ENCODE results near the gene SKIDA1. TPM values are rescaled to one million over a fixed set of nuclear protein-coding genes. Genes with fewer than 3 reads are reported as not detected.
A peak's percentile ranks its signal among the peaks of the same experiment; 100 is the strongest.

SKIDA1 gene
- total RNA-seq, 1 experiment from 2014 or later, result 5.0 TPM

DNA sequence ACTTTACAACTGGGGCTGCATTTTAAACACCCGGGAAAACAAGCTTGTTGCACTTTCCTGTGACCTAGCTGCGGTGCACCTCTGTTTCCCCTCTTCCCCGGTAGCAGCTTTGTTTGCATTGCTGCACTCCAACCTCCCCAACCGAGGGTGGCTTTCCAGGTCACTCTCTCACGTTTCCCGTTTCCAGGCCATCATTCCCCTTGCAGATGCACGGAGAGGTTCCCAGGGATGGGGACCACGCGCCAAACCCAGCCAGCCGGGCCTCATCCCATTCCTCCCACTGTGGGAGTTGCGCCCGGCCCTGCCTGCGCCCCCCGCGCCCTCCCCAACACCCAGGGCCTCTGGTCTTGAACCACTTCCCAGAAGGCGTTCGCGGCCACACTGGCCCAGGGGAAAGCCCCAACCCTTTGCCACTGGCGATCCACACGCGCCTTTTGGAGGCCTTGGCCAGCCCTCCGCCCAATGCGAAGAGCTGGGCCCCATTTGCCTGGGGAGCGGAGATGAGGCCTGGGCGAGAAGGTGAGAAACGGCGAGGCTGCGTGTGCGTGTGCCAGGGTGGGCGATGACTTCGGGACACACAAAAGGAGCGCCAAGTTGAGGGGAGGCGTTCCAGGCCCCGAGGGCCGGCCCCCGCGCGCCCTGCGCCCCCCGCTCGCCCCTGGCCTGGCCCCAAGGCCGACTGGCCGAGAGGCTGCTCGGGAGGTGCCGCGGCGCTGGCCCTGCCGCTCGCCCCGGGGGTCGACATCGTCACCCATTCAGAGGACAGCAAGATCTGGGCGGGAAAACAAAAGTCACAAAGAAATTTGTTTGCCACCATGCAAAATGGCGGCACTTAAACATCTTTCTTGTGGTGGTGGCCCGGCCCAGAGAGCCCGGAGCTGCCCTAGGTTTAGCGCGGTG is 15.9 kb downstream of the SKIDA1 start:
- in situ Hi-C loops (cut with HindIII; ENCODE audit: low pct_unique_long_range_greater_than_20kb, low sequenced_read_pairs), result no loop called here
- DNase-seq (ENCODE audit: low read depth), result no peak

- in situ Hi-C loops (cut with HindIII; ENCODE audit: low pct_unique_long_range_greater_than_20kb, low sequenced_read_pairs), result no loop called here
- DNase-seq (ENCODE audit: low read depth), result no peak
Observed at GRCh38 chr10:21508706-21509331, 16.7 kb downstream of the SKIDA1 start.

DNA sequence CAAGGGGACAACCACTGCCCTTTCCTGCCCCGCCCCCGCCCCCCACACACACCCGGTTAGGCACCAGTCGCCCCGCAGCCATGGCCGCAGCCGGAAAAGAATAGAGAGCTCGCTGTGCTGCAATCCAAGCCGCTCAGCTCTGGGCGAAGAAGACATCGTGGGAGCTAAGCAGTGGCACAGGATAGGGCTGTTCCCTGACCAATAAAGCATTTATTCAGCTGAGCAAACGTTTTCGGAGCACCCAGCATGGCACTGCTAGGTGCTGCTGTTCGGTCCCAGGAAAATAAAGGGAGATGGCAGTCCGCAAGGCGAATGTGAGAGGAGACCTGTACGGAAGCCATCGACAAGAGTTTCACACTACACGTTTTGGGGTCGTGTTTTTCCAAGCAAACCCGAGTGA is 18.3 kb downstream of the SKIDA1 start:
- in situ Hi-C loops (cut with HindIII; ENCODE audit: low pct_unique_long_range_greater_than_20kb, low sequenced_read_pairs), result no loop called here
- no peak for DNase-seq (ENCODE audit: low read depth)

- no peak for DNase-seq (ENCODE audit: low read depth)
- in situ Hi-C loops (cut with HindIII; ENCODE audit: low pct_unique_long_range_greater_than_20kb, low sequenced_read_pairs), result no loop called here
Observed at GRCh38 chr10:21506351-21506750, 19.1 kb downstream of the SKIDA1 start.

- DNase-seq (ENCODE audit: low read depth), result no peak
- in situ Hi-C loops (cut with HindIII; ENCODE audit: low pct_unique_long_range_greater_than_20kb, low sequenced_read_pairs), result no loop called here
Observed at GRCh38 chr10:21505711-21506278, 19.7 kb downstream of the SKIDA1 start.

GRCh38 chr10:21503542-21503941 is 21.9 kb downstream of the SKIDA1 start:
- no peak for DNase-seq (ENCODE audit: low read depth)
- in situ Hi-C loops (cut with HindIII; ENCODE audit: low pct_unique_long_range_greater_than_20kb, low sequenced_read_pairs), result no loop called here

GRCh38 chr10:21502348-21502740 is 23.1 kb downstream of the SKIDA1 start:
- in situ Hi-C loops (cut with HindIII; ENCODE audit: low pct_unique_long_range_greater_than_20kb, low sequenced_read_pairs), result no loop called here
- no peak for DNase-seq (ENCODE audit: low read depth)

DNA sequence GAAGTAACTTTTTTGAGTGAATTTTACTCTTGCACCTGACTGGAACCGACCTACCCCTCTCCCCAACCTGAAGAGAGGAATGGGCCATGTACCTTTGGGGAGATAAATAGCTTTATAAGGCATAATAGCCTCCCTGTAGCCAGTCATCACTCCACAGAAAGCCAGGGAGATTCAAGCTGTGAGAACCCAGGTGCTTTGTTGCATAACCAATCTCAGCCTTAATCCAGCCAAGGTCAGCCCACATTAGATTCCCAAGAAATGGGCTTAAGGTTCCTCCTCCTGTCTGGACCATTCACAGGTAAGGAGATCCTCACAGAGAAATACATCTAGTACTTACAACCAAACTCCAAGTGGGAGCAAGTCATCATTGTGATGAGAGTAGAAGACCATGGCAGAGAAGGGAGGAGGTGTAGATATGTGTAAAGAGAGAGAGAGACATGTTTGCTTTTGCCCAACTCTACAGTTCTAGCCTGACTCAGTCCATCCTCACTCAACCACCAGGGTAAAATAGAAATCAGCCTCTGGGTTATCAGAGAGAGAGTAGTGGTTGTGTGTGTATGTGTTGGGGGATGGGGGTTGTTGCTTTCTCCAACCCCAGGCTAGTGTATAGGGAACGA is 23.6 kb downstream of the SKIDA1 start:
- in situ Hi-C loops (cut with HindIII; ENCODE audit: low pct_unique_long_range_greater_than_20kb, low sequenced_read_pairs), result no loop called here
- DNase-seq (ENCODE audit: low read depth), result no peak

DNA sequence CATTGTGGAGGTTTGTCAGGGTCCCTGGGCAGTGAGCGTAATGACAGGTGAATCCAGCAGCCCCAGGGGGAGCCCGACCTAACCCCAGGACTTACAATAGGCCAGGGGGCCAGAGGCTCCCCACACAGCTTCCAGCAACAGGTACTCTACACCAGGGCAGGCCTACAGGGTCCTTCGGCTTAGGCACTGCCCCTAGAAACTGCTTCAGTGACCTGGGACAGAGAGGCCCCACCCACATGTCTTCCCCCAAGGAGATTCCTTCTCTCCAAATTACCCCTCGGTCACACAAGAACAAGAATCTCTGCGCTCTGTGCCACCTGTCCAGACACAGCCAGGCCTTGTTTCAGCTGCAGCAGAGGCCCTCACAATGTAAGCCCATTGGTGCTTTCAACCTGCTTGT is 24.4 kb downstream of the SKIDA1 start:
- in situ Hi-C loops (cut with HindIII; ENCODE audit: low pct_unique_long_range_greater_than_20kb, low sequenced_read_pairs), result no loop called here
- no peak for DNase-seq (ENCODE audit: low read depth)

DNA sequence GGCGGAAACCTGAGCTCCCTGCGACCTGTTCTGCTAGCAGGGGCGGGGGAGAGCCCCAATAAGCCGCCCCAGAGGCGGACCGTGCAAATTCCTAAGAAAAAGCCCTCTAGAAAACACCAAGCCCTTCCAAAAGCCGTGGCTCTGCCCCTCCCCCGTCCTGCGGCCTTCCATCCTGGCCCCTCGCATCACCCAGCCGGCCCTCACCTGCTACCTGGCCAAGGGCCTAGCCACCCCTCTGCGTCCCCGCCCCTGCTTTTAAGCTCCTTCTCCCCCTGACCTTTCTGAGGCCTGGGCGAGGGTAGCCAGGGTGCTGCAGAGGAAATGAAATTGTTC is 24.9 kb downstream of the SKIDA1 start:
- in situ Hi-C loops (cut with HindIII; ENCODE audit: low pct_unique_long_range_greater_than_20kb, low sequenced_read_pairs), result no loop called here
- no peak for DNase-seq (ENCODE audit: low read depth)

GRCh38 chr10:21499701-21500577 is 25.5 kb downstream of the SKIDA1 start:
- in situ Hi-C loops (cut with HindIII; ENCODE audit: low pct_unique_long_range_greater_than_20kb, low sequenced_read_pairs), result no loop called here
- DNase-seq (ENCODE audit: low read depth), result no peak

DNA sequence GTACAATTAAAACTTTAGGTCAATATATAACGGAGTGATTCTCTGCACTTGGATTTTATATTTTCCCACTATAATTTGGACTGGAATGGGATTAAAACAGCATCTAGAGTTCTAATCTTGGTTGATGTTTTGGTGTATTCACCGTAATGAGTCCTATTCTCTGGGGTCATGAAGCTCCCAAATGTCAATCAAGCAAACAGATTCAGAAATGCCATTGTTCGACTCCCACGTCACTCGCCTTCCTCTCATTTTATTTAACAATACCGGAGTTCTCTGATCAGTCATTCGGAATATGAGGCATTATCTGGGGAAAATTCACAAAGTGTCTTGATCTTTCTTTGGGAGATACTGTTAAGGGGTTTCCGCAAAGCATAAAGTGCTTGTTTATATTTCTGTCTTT is 26.5 kb downstream of the SKIDA1 start:
- no peak for DNase-seq (ENCODE audit: low read depth)
- in situ Hi-C loops (cut with HindIII; ENCODE audit: low pct_unique_long_range_greater_than_20kb, low sequenced_read_pairs), result no loop called here

GRCh38 chr10:21498377-21498776 is 27.1 kb downstream of the SKIDA1 start:
- in situ Hi-C loops (cut with HindIII; ENCODE audit: low pct_unique_long_range_greater_than_20kb, low sequenced_read_pairs), result no loop called here
- no peak for DNase-seq (ENCODE audit: low read depth)

DNA sequence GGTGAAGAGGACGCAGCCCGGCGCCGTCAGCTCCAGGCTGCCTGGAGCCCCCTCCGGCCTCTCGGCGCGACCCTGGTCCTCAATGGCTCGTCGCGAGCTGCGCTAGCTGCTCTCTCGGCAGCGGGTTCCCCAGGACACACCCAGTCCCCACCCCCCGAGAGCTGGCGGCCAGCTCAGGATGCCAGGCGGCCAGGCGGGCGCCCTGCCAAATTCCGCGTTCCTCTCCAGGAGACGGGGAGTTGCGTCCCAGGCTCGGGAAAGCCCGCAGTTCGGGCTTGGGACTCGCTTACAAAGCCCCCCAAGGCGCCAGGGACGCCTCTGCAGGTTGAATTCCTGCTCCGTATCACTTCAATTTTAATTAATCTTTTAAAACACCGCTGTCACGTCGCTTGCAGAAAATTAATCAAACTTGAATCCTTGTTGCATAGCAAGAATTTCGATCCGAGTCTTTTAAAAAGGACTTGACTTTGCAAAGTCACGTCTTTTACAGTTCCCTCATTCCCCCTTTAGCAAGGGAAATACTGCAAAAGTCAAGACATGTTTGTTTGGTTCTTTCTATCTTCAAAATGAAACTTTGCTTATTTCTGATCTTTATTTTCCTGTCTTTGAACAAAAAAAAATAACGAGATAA is 28.2 kb downstream of the SKIDA1 start:
- DNase-seq (ENCODE audit: low read depth), result peak; percentile 96
- in situ Hi-C loops (cut with HindIII; ENCODE audit: low pct_unique_long_range_greater_than_20kb, low sequenced_read_pairs), result no loop called here

GRCh38 chr10:21496343-21497176 is 28.9 kb downstream of the SKIDA1 start:
- in situ Hi-C loops (cut with HindIII; ENCODE audit: low pct_unique_long_range_greater_than_20kb, low sequenced_read_pairs), result no loop called here
- DNase-seq (ENCODE audit: low read depth), result peak; percentile 77

- in situ Hi-C loops (cut with HindIII; ENCODE audit: low pct_unique_long_range_greater_than_20kb, low sequenced_read_pairs), result no loop called here
- DNase-seq (ENCODE audit: low read depth), result peak; percentile 92
Observed at GRCh38 chr10:21495752-21496342, 29.6 kb downstream of the SKIDA1 start.
